Ovary (tissue), 9 donors: ENCODE results near the gene AADACL4. TPM values are rescaled to one million over a fixed set of nuclear protein-coding genes. Genes with fewer than 3 reads are reported as not detected.

Experiments
- DNase-seq, 5 donors: peaks; one replicate each; pipeline ENCODE4 v3.0.0-alpha.2; 2019 to 2020
- H3K27ac ChIP-seq, 2 donors: fragments of 200-600 bp; one replicate each; pipeline versions ENCODE4 v1.5.1 to v1.8.0; 2019 to 2022
- H3K27me3 ChIP-seq: fragments of 200-600 bp; one replicate; pipeline ENCODE4 v1.8.0; 2022
- H3K36me3 ChIP-seq: fragments of 200-600 bp; sonication (generic); one replicate; pipeline ENCODE4 v1.5.1; 2019
- H3K4me1 ChIP-seq: one replicate; pipeline ENCODE4 v1.8.1; 2013; ENCODE audit warnings: mild to moderate bottlenecking, moderate library complexity; ENCODE audit not compliant: insufficient read depth
- H3K4me3 ChIP-seq: fragments of 200-600 bp; sonication (generic); one replicate; pipeline ENCODE4 v1.5.1; 2017
- H3K9me3 ChIP-seq, 2 donors: fragments of 200-600 bp in 1 of 2; sonication (generic) in 1 of 2; one replicate each; pipeline versions ENCODE4 v1.5.1 to v1.8.1; 2013 to 2019; ENCODE audit warnings: mild to moderate bottlenecking in 1 of 2, moderate library complexity in 1 of 2
- EP300 ChIP-seq: sonication (generic); formaldehyde crosslinking; IDR thresholded peaks from one replicate; pipeline ENCODE4 v1.6.1; 2017; ENCODE audit warnings: antibody characterized with exemption
- POLR2A ChIP-seq: fragments of 450-650 bp; IDR thresholded peaks from one replicate; pipeline ENCODE4 v1.6.1; 2017; ENCODE audit warnings: antibody characterized with exemption, mild to moderate bottlenecking, moderate library complexity
- WGBS, 3 donors: extraction: QIAGEN DNeasy Blood & Tissue Kit in 1 of 3; methylation state at CpG; one replicate each; pipeline versions ENCODE4 v1.1.5 to v1.1.7; 2013 to 2017; 5-methylcytosine and 5-hydroxymethylcytosine counted together
- intact Hi-C, 4 donors: fragments of 100-400 bp; cut with DNase I; formaldehyde crosslinking; loops; one replicate each; pipeline versions ENCODE4 v1.11.0 to v1.15.1; 2022 to 2023
- polyA plus RNA-seq, 2 donors: library from polyadenylated mRNA; stranded (reverse); fragments of 200-250 nt in 1 of 2; fragments of 350-450 nt in 1 of 2; fragmentation: Illumina TruSeq in 1 of 2; extraction: RNeasy Lipid Tissue Mini Kit (QIAGEN cat#74804) in 1 of 2; gene quantifications; one replicate each; pipeline ENCODE4 v1.2.3, GENCODE V29; 2013 to 2014
- total RNA-seq, 7 donors: library from RNA; depleted of rRNA in 2 of 7; stranded (reverse); fragments of >200 nt in 2 of 7; fragmentation: NEBNext Ultra II Directional in 3 of 7; extraction: Animal tissue kit (Norgen Biotek cat#: 25700) in 3 of 7; gene quantifications; one replicate each; pipeline versions ENCODE4 v1.1.0 to v1.2.4, GENCODE V29; 2016 to 2023
- TF ChIP-seq, protein P1 (sequence below), 3 donors: fragments of 450-650 bp in 2 of 3; fragments of 200-600 bp in 1 of 3; IDR thresholded peaks; one replicate each; pipeline versions ENCODE4 v1.5.1 to v1.8.0; 2016 to 2022; ENCODE audit warnings: antibody characterized with exemption in 3 of 3, mild to moderate bottlenecking in 1 of 3
- donor health status: DM: no; HTN: no; CAD: no; lungs with moderate emphysema.
- donor health status: DM: no; HTN: no; CAD: no.
- donor health status: Bipolar disorder and iron deficiency.
- donor health status: DM: yes; HTN: yes; CAD: no.
- donor health status: DM: no; HTN: no; CAD: no.
- donor health status: DM: yes; HTN: yes; CAD: no.

Gene AADACL4
- total and polyA plus RNA-seq, 9 donors = 0.38 TPM; not detected in 8

DNA sequence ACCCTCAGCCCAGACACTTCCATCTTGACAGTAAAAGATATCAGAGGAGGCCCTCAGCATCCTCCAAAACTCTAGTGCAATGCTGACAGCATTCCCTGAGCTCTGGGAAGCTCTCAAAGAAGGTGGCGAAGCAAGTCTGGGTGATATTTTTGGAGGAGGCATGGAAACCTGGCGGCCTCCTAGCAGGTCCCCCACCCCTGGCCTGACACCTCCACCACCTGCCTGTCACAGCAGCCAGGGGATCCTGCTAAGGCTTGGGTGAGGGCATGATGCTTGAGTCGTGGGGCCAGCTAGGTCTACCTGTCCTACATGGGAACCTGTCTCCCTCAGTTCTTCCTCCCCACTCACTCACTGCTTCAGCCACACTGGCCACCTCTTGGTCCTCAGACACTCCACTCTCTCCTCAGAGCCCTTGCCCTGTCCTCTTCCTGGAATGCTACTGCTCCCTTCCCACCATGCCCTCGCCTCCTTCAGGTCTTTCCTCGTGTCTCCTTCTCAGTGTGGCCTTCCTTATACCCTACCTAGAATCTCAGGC, 34.3 kb upstream of the AADACL4 start:
- no peak overlapping the region for H3K27ac ChIP-seq
- no peaks in the 10 kb centered on the region for H3K9me3 ChIP-seq
- H3K4me1 ChIP-seq = peaks cover 2% of the 10 kb centered on the region
- intact Hi-C loops = loop anchor here in 3 of 4 donors (10.0 kb wide), 4 partner anchors 55 to 295 kb away; no protein-coding TSS in a partner anchor
- H3K27me3 ChIP-seq = no peaks in the 10 kb centered on the region
- H3K4me3 ChIP-seq = no peak overlapping the region
- no peak for DNase-seq
- 76 to 91% (median 78%) methylated on average over 5 of the region's 5 CpGs for WGBS, 3 donors
- TF ChIP-seq EP300 (no peak), POLR2A (no peak)
- TF ChIP-seq, protein P1, sequence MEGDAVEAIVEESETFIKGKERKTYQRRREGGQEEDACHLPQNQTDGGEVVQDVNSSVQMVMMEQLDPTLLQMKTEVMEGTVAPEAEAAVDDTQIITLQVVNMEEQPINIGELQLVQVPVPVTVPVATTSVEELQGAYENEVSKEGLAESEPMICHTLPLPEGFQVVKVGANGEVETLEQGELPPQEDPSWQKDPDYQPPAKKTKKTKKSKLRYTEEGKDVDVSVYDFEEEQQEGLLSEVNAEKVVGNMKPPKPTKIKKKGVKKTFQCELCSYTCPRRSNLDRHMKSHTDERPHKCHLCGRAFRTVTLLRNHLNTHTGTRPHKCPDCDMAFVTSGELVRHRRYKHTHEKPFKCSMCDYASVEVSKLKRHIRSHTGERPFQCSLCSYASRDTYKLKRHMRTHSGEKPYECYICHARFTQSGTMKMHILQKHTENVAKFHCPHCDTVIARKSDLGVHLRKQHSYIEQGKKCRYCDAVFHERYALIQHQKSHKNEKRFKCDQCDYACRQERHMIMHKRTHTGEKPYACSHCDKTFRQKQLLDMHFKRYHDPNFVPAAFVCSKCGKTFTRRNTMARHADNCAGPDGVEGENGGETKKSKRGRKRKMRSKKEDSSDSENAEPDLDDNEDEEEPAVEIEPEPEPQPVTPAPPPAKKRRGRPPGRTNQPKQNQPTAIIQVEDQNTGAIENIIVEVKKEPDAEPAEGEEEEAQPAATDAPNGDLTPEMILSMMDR (IDR thresholded peaks at IDR 0.05) = no peak
- no peaks in the 10 kb centered on the region for H3K36me3 ChIP-seq

- WGBS, 3 donors = 79 to 90% (median 83%) methylated on average over 7 of the region's 7 CpGs
- TF ChIP-seq EP300 (no peak), POLR2A (no peak)
- TF ChIP-seq, protein P1 (IDR thresholded peaks at IDR 0.05) = no peak
- H3K4me1 ChIP-seq = peaks cover 5% of the 10 kb centered on the region
Observed at GRCh38 chr1:12610305-12610935, 33.5 kb upstream of the AADACL4 start.

DNA sequence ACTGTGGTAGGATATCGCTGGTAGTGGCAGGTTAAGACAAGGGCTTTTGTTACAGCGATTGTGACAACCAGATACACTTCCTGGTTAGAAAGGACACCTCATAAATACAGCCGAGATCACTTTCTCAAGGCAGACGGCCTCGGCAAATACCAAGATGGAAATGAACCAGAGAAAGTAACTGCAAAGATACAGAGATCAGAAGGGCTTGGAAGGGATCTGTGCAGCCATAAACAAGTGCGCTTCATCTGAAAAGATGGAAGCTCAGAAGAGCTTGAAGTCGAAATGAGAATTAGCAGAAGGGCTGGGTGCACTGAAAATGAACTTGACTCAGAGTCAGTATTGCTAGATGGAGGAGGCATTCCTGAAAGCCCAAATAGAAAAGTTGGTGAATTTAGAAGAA, 32.9 kb upstream of the AADACL4 start:
- Histone ChIP-seq H3K9me3 (no peaks in the 10 kb centered on the region), H3K4me3 (no peak overlapping the region), H3K27me3 (no peaks in the 10 kb centered on the region), H3K27ac (no peak overlapping the region), H3K4me1 (peaks cover 5% of the 10 kb centered on the region), H3K36me3 (no peaks in the 10 kb centered on the region)
- TF ChIP-seq EP300 (no peak), POLR2A (no peak)
- TF ChIP-seq, protein P1 (IDR thresholded peaks at IDR 0.05) = no peak
- WGBS, 3 donors = 87 to 91% (median 91%) methylated on average over 7 of the region's 7 CpGs
- no peak for DNase-seq
- intact Hi-C loops = loop anchor here in 3 of 4 donors (10.0 kb wide), 4 partner anchors 56 to 296 kb away; no protein-coding TSS in a partner anchor

More at GRCh38 chr1:12610305-12610935, 33.5 kb upstream of the AADACL4 start:
- intact Hi-C loops = loop anchor here in 3 of 4 donors (10.0 kb wide), 4 partner anchors 56 to 296 kb away; no protein-coding TSS in a partner anchor
- no peak for DNase-seq
- no peaks in the 10 kb centered on the region for H3K27me3 ChIP-seq
- no peaks in the 10 kb centered on the region for H3K9me3 ChIP-seq
- no peak overlapping the region for H3K4me3 ChIP-seq
- H3K36me3 ChIP-seq = no peaks in the 10 kb centered on the region
- no peak overlapping the region for H3K27ac ChIP-seq

GRCh38 chr1:12613180-12613579, 30.7 kb upstream of the AADACL4 start:
- Histone ChIP-seq H3K4me3 (no peak overlapping the region), H3K9me3 (no peaks in the 10 kb centered on the region), H3K36me3 (no peaks in the 10 kb centered on the region), H3K4me1 (peaks cover 5% of the 10 kb centered on the region), H3K27me3 (no peaks in the 10 kb centered on the region), H3K27ac (no peak overlapping the region)
- WGBS, 3 donors = 85 to 90% (median 87%) methylated on average over 4 of the region's 4 CpGs
- DNase-seq = no peak
- TF ChIP-seq EP300 (no peak), POLR2A (no peak)
- intact Hi-C loops = loop anchor here in 3 of 4 donors (10.0 kb wide), 4 partner anchors 58 to 298 kb away; no protein-coding TSS in a partner anchor
